ENCODE data around the gene HSPB9. TPM values are rescaled to one million over a fixed set of nuclear protein-coding genes. Genes with fewer than 3 reads are reported as not detected.

The HSPB9 gene
- total RNA-seq, 1 experiment from 2014 or later = not detected

DNA sequence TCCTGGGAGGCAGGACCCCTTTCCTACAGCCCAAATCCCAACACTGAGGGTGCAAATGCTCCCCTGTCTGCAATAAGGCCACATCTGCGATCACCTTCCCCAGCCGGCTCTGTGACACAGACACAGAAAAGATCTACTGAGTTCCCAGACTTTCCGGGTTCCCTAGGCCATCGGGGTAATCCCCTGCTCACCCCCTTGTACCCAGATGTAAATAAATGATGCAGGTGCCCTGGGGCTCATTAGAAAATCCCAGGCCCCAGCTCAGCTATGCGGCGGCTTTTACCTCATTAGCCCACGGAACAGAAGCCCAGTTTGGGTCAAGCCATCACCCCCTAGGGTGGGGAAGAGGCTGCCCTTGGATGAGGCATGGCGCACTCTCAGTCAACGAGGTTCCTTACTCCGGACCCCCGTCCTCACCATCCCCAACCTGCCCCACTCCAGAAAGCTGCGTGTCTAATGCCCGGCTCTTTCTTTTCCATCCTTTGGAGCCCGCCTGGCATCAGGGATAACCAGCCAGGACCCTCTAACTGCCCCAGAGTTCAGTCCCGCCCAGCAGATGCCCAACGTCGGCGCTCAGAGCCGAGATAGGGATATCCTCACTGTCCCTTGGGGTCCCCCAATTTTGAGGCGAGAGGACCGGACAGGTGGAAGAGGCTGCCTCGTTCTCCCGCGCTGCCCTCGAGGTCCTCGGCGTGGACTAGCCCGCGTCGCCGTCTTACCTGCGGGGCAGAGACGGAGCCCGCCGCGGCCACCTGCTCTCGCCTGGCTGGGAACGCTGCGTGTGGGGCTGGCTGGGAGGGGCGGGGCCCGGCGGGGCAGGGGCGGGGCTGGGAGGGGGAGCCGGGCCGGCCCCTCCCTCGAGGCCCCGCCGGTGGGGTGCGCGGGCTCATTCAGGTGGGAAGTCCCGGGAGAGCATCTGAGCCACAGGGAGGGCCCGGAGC, 24.6 kb upstream of the HSPB9 start, which contains the start of gene ZNF385C:
TSS of gene ZNF385C (minus strand) at position 783 of the 941 bp plus-strand sequence. CDS start 35,417 bp downstream, outside the sequence.
- DNase-seq (ENCODE audit: low read depth, low spot score) = no peak
- in situ Hi-C loops (cut with HindIII; ENCODE audit: low pct_unique_long_range_greater_than_20kb, low sequenced_read_pairs) = no loop called here

DNA sequence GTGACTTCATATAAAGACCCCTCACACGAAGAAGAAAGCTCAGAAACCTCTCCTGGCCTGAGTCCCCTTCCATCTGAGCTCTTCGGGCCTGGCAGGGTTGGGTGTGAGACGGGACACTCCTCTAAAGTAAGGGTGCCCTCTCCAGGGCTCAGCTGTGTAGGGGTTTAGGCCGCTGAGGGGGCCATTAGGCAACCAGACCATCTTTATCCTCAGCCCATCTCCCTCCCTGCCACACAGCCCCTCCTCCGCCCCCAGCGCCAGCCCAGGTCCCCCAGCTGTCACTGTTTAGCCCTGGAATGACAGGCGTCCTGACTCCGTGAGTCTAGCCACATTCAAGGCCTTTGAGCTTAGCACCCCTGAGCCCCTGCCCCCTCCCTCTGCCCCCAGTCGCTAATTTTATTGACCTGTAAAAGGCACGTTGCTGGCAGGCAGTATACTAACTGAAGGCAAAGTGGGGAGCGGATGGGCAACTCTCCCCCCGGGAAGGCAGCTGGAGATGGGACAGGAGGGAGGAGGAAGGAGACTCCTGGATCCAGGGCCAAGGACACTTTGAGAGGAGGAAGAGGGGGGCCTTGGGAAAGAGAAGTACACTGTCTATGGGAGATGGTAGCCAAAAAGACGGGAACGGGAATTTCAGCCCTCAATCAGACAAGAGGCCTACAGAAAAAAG, 23.7 kb upstream of the HSPB9 start:
- in situ Hi-C loops (cut with HindIII; ENCODE audit: low pct_unique_long_range_greater_than_20kb, low sequenced_read_pairs) = no loop called here
- no peak for DNase-seq (ENCODE audit: low read depth, low spot score)

DNA sequence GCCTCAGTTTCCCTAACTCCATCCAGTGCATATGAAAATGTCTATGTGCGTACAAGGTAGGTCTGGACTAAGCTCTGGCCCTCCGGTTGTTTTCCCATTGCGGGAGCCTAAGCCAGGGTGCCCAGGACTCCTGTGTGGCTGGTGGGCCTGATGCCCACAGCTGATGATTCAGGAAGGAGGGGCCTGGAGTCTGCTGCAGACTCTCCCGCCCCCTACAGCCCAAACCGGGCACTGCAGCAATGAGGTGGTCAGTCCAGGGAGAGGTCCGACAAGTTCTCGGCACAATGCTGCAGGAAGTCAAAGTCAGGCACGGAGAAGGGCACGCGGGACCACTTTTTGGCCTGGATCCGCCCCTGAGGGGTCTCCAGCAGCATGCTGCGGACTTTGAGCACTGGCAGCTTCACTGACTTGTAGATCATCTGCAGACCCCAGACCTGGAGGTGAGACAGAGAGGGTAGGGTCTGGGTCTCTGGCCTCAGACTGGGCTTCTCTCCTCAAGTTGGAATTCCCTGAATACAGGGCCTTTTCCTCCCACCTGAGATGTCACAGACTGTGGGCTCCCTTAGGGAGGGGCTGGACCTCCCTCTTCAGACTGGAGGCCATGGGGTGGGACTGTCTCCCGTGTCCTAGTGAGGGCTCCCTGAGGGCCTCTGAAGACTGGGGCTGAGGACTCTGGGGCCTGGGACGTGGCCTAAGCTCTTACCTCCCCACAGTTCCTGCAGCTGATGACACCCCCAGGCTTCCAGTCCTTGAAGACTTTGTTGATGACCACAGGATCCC, 20.9 kb upstream of the HSPB9 start:
- in situ Hi-C loops (cut with HindIII; ENCODE audit: low pct_unique_long_range_greater_than_20kb, low sequenced_read_pairs) = no loop called here
- DNase-seq (ENCODE audit: low read depth, low spot score) = peak; percentile 85

DNA sequence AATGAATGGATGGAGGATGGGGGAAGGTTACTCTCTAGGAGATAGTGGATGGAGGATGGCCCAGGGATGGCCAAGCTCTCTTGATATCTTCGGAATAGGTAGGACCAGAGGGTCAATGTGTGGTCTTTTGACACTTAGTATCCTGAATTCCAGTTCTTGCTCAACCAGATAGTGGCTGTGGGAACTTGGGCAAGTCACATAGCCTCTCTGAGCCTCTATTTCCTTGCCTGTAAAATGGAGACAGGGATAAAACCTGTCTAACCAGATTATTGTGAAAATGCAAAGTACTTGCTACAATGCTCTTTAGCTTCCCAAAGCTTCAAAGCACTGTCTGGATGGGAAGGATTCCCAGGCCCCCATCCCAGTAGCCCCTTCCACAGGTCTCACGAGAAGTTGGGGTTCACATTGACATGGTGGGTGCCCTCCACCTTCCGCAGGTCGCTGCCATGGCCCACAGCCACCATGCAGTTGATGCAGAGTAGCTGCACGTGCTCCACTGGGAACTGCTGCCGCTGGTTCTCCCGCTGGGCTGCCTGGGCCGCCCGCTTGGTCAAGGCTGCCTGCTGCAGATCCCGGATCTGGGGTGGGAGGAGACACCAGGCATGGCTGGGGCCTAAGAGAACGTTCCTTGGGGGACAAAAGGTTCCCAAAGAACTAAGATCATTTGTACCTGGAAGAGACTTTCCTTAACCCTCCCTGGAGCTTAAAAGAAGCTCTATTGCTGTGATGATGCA, 19.2 kb upstream of the HSPB9 start:
- no peak for DNase-seq (ENCODE audit: low read depth, low spot score)
- in situ Hi-C loops (cut with HindIII; ENCODE audit: low pct_unique_long_range_greater_than_20kb, low sequenced_read_pairs) = no loop called here

DNA sequence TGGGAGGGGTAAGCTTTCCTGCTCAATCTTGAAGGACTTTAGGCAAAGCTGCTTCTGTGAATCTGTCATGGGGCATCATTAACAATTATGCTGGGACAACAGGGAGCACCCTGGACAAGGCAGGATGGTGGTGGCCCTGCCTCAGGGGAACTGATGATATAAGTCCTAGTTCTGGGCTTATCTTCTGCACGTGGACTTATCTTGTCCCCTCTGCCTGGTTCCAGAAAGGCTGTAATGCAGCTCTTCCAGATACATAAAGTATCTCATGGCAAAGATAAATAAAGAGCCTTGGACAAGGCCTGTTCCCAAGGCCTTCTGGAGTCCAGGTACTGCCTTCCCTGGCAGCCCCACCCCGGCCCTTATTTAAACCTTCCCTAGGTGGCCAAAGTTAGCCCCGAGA, 18.3 kb upstream of the HSPB9 start:
- in situ Hi-C loops (cut with HindIII; ENCODE audit: low pct_unique_long_range_greater_than_20kb, low sequenced_read_pairs) = no loop called here

DNA sequence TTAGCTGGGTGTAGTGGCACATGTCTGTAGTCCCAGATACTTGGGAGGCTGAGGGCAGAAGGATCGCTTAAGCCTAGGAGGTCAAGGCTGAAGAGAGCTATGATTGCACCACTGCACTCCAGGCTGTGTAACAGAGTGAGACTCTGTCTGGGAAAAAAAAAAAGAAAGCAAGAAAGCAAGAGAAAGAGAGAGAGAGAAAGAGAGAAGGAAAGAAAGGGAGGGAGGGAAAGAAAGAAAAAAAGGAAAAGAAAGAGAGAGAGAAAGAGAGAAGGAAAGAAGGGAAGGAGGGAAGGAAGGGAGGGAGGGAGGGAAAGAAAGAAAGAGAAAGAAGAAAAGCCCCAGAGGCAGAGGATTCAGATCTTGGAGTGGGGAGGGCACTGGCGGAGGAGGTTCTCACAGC, 16.6 kb upstream of the HSPB9 start:
- in situ Hi-C loops (cut with HindIII; ENCODE audit: low pct_unique_long_range_greater_than_20kb, low sequenced_read_pairs) = no loop called here
- no peak for DNase-seq (ENCODE audit: low read depth, low spot score)

More for the DNA sequence above, 18.3 kb upstream of the HSPB9 start:
- DNase-seq (ENCODE audit: low read depth, low spot score) = no peak

DNA sequence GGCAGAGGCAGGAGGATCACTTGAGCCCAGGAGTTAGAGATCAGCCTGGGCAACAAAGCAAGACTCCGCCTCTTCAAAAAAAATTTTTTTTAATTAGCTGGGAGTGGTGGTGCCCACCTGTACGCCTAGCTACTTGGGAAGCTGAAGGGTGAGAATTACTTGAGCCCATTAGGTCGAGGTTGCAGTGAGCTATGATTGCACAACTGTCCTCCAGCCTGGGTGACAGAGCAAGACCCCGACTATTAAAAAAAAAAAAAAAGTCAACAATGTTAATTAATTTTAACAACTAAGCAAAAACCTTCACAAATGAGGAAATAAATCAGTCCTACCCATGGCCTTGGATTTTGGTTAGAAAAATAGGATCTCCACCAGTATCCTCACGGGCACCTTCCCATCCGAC, 15.5 kb upstream of the HSPB9 start:
- DNase-seq (ENCODE audit: low read depth, low spot score) = no peak
- in situ Hi-C loops (cut with HindIII; ENCODE audit: low pct_unique_long_range_greater_than_20kb, low sequenced_read_pairs) = no loop called here

DNA sequence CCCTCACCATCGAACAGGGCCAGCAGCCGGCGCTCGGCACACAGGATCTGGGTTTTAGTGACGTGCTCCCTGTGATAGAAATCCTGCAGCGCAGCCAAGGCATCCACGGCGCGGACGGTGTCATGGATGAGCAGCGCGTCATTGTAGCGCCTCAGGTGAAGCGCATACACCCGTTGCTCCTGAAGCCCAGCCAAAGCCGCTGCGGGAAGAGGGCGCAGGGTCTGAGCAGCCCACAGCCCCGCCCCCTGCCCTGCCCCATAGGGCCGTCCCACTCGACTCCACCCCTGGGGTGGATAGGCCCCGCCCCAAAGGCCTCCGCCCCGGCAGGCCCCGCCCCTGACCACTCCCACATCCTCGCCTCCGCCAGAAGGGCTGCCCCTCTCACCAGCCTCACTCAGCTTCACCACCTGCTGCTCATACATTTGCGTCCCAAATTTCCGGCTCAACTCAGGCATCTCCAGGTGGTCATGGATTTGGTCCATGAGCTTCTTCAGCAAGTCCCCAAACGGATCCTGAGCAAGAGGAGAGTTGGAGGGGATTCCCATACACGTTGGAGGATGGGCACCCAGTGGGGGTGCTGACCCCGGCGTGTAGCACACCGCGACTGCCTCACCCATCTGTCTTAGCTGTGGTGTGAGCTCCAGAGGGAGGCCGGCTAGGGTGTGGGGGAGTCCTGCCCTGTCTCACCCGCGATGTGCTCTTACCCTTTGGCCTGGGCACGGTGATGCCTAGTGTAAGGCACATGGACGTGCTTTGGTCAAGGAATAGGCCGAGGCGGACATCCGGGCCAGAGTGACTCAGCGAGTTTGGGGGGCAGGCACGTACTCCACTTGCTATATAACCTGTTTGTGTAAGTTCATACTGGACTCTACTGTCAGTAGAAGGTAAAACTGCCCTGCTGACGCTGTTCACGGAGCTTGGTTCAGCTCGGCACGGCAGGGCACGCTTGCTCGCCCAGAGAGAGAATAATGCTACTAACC, 14.7 kb upstream of the HSPB9 start:
- in situ Hi-C loops (cut with HindIII; ENCODE audit: low pct_unique_long_range_greater_than_20kb, low sequenced_read_pairs) = no loop called here
- DNase-seq (ENCODE audit: low read depth, low spot score) = peak; percentile 85

DNA sequence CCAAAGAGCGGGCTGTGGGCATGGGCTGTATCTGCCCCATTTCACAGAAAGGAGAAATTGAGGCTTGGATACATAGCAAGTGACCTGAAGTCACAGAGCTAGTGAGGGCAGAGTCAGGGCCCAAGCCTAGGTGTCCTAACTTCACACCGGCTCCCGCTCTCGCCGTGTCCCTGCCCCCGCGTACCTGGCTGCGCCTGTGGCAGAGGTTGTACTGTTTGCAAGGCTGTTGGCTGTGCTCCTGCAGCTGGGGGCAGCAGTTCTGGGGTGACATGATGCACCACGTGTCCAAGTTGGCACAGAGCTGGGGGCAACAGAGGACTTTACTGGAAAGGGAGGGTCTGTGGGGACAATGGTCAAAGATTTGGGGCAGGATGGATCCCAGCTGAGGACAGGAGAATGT, 13.5 kb upstream of the HSPB9 start:
- DNase-seq (ENCODE audit: low read depth, low spot score) = no peak
- in situ Hi-C loops (cut with HindIII; ENCODE audit: low pct_unique_long_range_greater_than_20kb, low sequenced_read_pairs) = no loop called here

DNA sequence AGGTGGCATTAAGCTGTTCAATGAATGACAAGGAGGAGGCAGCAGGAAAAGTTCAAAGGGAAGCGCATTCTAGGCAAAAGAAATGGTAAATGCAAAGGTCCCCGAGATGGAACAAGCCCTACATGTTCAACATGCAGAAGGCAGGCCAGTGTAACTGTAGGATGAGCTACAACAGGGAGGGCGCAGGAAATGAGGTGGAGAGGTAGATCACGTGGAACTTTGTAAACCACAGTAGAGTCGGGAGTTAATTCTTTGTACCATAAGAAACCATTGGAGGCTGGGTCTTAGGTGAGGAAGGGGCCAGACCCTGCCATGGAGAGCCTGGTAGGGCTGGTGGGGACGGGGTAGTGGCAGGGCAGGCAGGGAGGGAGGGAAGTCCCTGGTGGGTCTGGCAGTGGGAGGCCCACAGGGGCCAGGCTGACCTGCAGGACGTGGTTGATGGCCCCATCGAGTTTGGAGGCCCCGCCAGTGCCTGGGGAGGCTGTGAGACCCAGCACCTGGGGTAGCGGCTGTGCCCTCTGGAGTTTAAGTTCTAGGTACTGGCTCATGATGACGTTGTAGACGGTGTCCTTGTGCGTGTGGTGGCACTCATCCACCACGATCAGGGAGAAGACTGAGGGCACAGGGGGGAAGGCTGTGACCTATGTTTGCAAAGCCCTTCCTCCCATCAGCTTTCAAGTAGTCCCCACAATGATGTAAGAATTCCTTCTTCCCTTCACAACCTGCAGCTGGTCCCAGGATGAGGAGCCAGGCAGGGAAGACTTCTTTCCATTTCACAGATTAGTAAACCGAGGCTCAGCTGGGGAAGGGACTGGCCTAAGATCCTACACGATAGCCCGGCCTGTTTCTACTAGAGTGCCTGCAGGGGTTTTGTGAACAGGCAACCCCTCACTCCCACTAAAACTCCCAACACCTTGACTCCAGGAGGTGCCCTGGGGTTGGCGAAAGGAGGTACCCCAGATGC, 12.0 kb upstream of the HSPB9 start:
- in situ Hi-C loops (cut with HindIII; ENCODE audit: low pct_unique_long_range_greater_than_20kb, low sequenced_read_pairs) = no loop called here
- DNase-seq (ENCODE audit: low read depth, low spot score) = no peak

DNA sequence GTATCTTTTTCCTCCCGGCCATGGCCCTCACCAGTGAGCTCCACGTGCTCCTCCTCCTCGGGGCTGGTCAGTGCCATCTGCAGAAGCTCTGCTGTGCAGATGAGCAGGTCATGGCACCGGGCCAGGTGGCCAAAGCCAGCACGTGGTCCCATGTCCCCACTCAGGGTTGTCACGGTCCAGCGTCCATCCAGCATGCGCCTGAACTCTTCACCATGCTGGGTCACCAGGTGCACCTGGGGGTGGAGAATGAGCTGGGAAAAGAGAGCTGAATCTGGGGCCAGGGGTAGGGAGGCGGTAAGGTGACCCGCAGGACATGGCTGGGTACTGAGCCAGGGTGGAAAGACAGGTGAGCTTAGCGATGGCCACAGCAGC, 11.4 kb upstream of the HSPB9 start:
- in situ Hi-C loops (cut with HindIII; ENCODE audit: low pct_unique_long_range_greater_than_20kb, low sequenced_read_pairs) = no loop called here
- DNase-seq (ENCODE audit: low read depth, low spot score) = no peak

DNA sequence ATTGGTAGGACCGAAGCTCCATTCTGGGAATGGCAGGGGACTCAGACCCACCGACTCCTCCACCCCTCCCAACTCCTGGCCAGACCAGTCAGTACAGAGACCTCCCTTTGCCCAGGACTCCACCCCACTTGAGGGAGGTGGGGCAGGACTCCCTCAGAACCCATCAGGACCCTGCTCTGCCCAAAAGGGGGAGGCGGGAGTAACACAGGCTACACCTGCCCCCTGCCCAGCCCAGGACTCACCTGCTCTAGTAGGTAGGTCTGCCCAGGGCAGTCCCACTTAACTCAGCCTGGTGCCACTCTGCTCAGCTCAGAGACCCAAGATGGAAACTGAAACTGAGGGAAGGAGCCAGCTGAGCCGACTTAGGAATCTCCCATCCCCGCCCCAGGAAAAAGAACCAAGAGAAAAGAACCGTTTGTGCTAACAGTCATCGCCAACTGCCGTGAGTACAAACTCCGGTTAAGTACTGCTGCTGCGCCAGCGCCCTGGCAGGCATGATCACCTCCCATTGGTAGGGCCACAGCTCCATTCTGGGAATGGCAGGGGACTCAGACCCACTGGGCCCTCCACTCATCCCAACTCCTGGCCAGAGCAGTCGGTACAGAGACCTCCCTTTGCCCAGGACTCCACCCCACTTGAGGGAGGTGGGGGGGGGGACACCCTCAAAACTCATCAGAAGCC, 10.6 kb upstream of the HSPB9 start:
- in situ Hi-C loops (cut with HindIII; ENCODE audit: low pct_unique_long_range_greater_than_20kb, low sequenced_read_pairs) = no loop called here

DNA sequence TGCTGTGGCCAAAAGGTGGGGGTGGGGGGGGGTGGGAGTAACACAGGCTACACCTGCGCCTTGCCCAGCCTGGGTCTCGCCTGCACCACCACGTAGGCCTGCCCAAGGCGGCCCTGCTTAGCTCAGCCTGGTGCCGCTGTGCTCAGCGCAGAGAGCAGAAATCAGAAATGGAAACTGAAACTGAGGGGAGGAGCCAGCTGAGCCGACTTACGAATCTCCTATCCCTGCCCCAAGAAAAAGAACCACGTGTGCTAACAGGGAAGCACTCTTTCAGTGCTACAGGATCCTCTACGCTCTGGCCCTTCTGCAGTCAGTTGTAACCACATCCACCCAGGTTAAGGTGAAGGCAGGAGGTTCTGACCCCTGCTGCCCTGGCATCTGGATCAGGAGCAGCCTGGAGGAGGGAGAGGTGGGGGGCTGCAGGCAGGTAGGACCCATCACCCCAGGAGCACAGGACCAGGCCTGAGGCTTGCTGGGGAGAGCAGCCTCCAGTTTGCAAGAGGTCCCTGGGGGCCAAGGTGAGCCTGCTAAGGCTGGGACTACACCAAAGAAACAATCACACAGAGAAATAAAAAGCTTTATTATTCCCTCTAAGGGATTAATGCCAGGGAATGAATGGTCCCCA, 9.9 kb upstream of the HSPB9 start, which contains the start of gene DHX58:
TSS of gene DHX58 (minus strand) at position 163 of the 625 bp plus-strand sequence. CDS start 822 bp downstream, outside the sequence.
- DNase-seq (ENCODE audit: low read depth, low spot score) = peak; percentile 83
- in situ Hi-C loops (cut with HindIII; ENCODE audit: low pct_unique_long_range_greater_than_20kb, low sequenced_read_pairs) = no loop called here

More for the DNA sequence above, 10.6 kb upstream of the HSPB9 start:
- peak; percentile 31 for DNase-seq (ENCODE audit: low read depth, low spot score)

DNA sequence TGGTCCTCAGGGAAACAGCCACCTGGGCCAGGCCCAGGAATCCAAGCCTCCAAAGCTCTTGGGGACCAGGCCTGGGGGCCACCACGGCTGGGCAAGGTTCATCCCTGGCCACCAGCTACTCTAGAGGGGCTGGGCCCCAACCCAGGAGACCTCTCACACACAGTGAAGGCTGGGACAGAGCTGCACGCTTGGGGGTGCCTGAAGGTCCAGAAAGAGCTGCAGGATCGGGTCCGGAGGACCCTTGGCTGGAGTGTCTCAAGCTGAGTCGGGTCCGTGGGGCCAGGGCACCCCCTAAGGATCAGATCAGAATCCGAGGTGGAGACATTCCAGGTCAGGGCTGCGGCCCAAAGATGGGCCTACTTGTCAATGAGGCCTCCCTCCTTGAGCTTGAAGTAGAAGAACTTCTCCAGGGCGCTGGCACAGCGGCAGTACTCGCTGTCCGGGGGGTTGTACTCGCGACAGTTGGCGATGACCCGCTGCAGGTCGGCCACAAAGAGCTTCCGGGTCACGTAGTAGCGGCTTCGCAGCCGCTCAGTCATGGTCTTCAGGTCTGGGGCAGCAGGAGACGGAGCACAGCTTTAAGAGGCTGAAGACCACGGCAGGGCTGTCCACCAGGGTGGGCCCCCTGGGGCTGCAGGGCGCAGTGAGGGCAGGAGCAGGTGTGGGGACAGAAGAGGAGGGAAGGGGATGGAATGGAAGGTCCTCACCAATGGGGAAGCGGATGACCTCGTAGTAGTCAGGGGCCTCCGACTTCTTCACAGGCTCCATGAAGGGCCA, 9.1 kb upstream of the HSPB9 start:
- DNase-seq (ENCODE audit: low read depth, low spot score) = no peak
- in situ Hi-C loops (cut with HindIII; ENCODE audit: low pct_unique_long_range_greater_than_20kb, low sequenced_read_pairs) = no loop called here

All from SK-MEL-5 (cell line).